Aorta (tissue), 5 donors: ENCODE results near the gene UBXN7. TPM values are rescaled to one million over a fixed set of nuclear protein-coding genes. Genes with fewer than 3 reads are reported as not detected.

Experiments
- ATAC-seq: fragments of 200-7000 bp; cut with Tn5 transposase; one replicate; pipeline ENCODE4 v1.9.1; 2022; ENCODE audit warnings: moderate library complexity; ENCODE audit not compliant: low FRiP score
- DNase-seq, 2 donors: peaks; one replicate each; pipeline ENCODE4 v3.0.0-alpha.2; 2020
- H3K27ac ChIP-seq, 2 donors: one replicate each; pipeline ENCODE4 v1.5.1; 2013; ENCODE audit warnings: low read length in 2 of 2, mild to moderate bottlenecking in 2 of 2, moderate library complexity in 2 of 2, control low read depth in 1 of 2, inconsistent platforms in 1 of 2, low read depth in 1 of 2
- H3K27me3 ChIP-seq, 2 donors: one replicate each; pipeline ENCODE4 v1.6.1; 2013; ENCODE audit warnings: control low read depth in 1 of 2, low read length in 1 of 2, mild to moderate bottlenecking in 1 of 2, moderate library complexity in 1 of 2; ENCODE audit not compliant: insufficient read depth in 2 of 2, control insufficient read depth in 1 of 2
- H3K36me3 ChIP-seq, 2 donors: one replicate each; pipeline ENCODE4 v1.6.1; 2013; ENCODE audit warnings: control low read depth in 1 of 2, low read length in 1 of 2, mild to moderate bottlenecking in 1 of 2; ENCODE audit not compliant: insufficient read depth in 2 of 2, control insufficient read depth in 1 of 2
- H3K4me1 ChIP-seq, 2 donors: one replicate each; pipeline ENCODE4 v1.6.1; 2013; ENCODE audit warnings: low read length in 2 of 2, control low read depth in 1 of 2, mild to moderate bottlenecking in 1 of 2, moderate library complexity in 1 of 2; ENCODE audit not compliant: insufficient read depth in 2 of 2, control insufficient read depth in 1 of 2
- H3K4me3 ChIP-seq, 2 donors: one replicate each; pipeline ENCODE4 v1.5.1; 2013; ENCODE audit warnings: low read length in 2 of 2, control low read depth in 1 of 2, mild to moderate bottlenecking in 1 of 2
- H3K9me3 ChIP-seq: one replicate; pipeline ENCODE4 v1.6.1; 2013; ENCODE audit warnings: mild to moderate bottlenecking, low read length; ENCODE audit not compliant: control insufficient read depth
- WGBS, 2 donors: extraction: QIAGEN DNeasy Blood & Tissue Kit; methylation state at CpG; one replicate each; pipeline ENCODE4 v1.1.7; 2013; 5-methylcytosine and 5-hydroxymethylcytosine counted together
- intact Hi-C, 2 donors: fragments of 100-400 bp; cut with DNase I; formaldehyde crosslinking; loops; one replicate each; pipeline versions ENCODE4 v1.14.2 to v1.15.0; 2022
- polyA plus RNA-seq, 2 donors: library from polyadenylated mRNA; stranded (reverse); fragments of 200-250 nt; gene quantifications; one replicate each; pipeline ENCODE4 v1.2.3, GENCODE V29; 2013
- total RNA-seq, 2 donors: library from RNA; stranded (reverse); fragmentation: NEBNext Ultra II Directional; extraction: Animal tissue kit (Norgen Biotek cat#: 25700); gene quantifications; one replicate each; pipeline ENCODE4 v1.2.1, GENCODE V29; 2021
- donor health status: healthy with polysubstance abuse.
- donor health status: Bipolar disorder and iron deficiency.
- donor health status: DM: no; HTN: no; CAD: no.
- donor health status: DM: no; HTN: no; CAD: no.
- donor health status: DM: yes; HTN: yes; CAD: no.

The UBXN7 gene
- total and polyA plus RNA-seq, 4 donors: 7.7 to 57.1 (median 24.9) TPM

- intact Hi-C loops: no loop called here
- Histone ChIP-seq H3K9me3 (peaks cover 7% of the 10 kb centered on the region), H3K27me3 (no peaks in the 10 kb centered on the region), H3K36me3 (no peaks in the 10 kb centered on the region), H3K4me1 (no peaks in the 10 kb centered on the region), H3K27ac (no peak overlapping the region), H3K4me3 (no peak overlapping the region)
- DNase-seq (no peak), ATAC-seq (no peak)
- WGBS, 2 donors: 88 to 89% methylated on average over 21 of the region's 21 CpGs
Observed at GRCh38 chr3:196339493-196340254, 92.6 kb downstream of the UBXN7 start.

GRCh38 chr3:196339044-196339443 lies 93.2 kb downstream of the UBXN7 start:
- intact Hi-C loops: no loop called here
- DNase-seq (no peak), ATAC-seq (no peak)
- Histone ChIP-seq H3K4me3 (no peak overlapping the region), H3K27me3 (no peaks in the 10 kb centered on the region), H3K36me3 (no peaks in the 10 kb centered on the region), H3K4me1 (no peaks in the 10 kb centered on the region), H3K27ac (no peak overlapping the region), H3K9me3 (peaks cover 7% of the 10 kb centered on the region)
- WGBS, 2 donors: 82 to 84% methylated on average over 6 of the region's 6 CpGs

GRCh38 chr3:196336319-196337145 lies 95.7 kb downstream of the UBXN7 start:
- peaks cover 7% of the 10 kb centered on the region for H3K9me3 ChIP-seq
- DNase-seq: no peak
- no peaks in the 10 kb centered on the region for H3K4me1 ChIP-seq
- no peak overlapping the region for H3K4me3 ChIP-seq
- no peaks in the 10 kb centered on the region for H3K36me3 ChIP-seq
- intact Hi-C loops: no loop called here
- H3K27me3 ChIP-seq: no peaks in the 10 kb centered on the region
- no peak for ATAC-seq
- no peak overlapping the region for H3K27ac ChIP-seq
- WGBS, 2 donors: 75 to 76% methylated on average over 17 of the region's 17 CpGs

- no peak for ATAC-seq
- no peak overlapping the region for H3K27ac ChIP-seq
- intact Hi-C loops: no loop called here
- H3K9me3 ChIP-seq: peaks cover 7% of the 10 kb centered on the region
- no peaks in the 10 kb centered on the region for H3K36me3 ChIP-seq
- H3K4me3 ChIP-seq: no peak overlapping the region
- DNase-seq: no peak
- 63 to 73% methylated on average over 10 to 12 of the region's 12 CpGs for WGBS, 2 donors
- no peaks in the 10 kb centered on the region for H3K27me3 ChIP-seq
- H3K4me1 ChIP-seq: no peaks in the 10 kb centered on the region
Observed at GRCh38 chr3:196335503-196335948, 96.7 kb downstream of the UBXN7 start.

- WGBS, 2 donors: 57 to 58% methylated on average over 1 of the region's 1 CpG
- DNase-seq (no peak), ATAC-seq (no peak)
- no peak overlapping the region for H3K4me3 ChIP-seq
- no peaks in the 10 kb centered on the region for H3K36me3 ChIP-seq
- intact Hi-C loops: no loop called here
- no peaks in the 10 kb centered on the region for H3K27me3 ChIP-seq
- H3K9me3 ChIP-seq: peaks cover 7% of the 10 kb centered on the region
- H3K4me1 ChIP-seq: no peaks in the 10 kb centered on the region
- no peak overlapping the region for H3K27ac ChIP-seq
Observed at GRCh38 chr3:196334982-196335381, 97.2 kb downstream of the UBXN7 start.

- intact Hi-C loops: no loop called here
- WGBS, 2 donors: 61 to 72% methylated on average over 8 of the region's 8 CpGs
- Histone ChIP-seq H3K36me3 (no peaks in the 10 kb centered on the region), H3K4me1 (no peaks in the 10 kb centered on the region), H3K27ac (no peak overlapping the region), H3K27me3 (no peaks in the 10 kb centered on the region), H3K9me3 (peaks cover under 1% of the 10 kb centered on the region), H3K4me3 (no peak overlapping the region)
- DNase-seq: no peak
- ATAC-seq: no peak
Observed at GRCh38 chr3:196332168-196332567, 100.1 kb downstream of the UBXN7 start.

- DNase-seq (no peak), ATAC-seq (no peak)
- Histone ChIP-seq H3K9me3 (no peaks in the 10 kb centered on the region), H3K27me3 (no peaks in the 10 kb centered on the region), H3K4me3 (no peak overlapping the region), H3K36me3 (no peaks in the 10 kb centered on the region), H3K27ac (no peak overlapping the region), H3K4me1 (no peaks in the 10 kb centered on the region)
- intact Hi-C loops: no loop called here
- 20 to 25% methylated on average over 6 of the region's 6 CpGs for WGBS, 2 donors
Observed at GRCh38 chr3:196327405-196327804, 104.8 kb downstream of the UBXN7 start.

GRCh38 chr3:196326936-196327335 lies 105.3 kb downstream of the UBXN7 start:
- intact Hi-C loops: no loop called here
- DNase-seq (no peak), ATAC-seq (no peak)
- no peak overlapping the region for H3K27ac ChIP-seq
- WGBS, 2 donors: 60 to 65% methylated on average over 9 of the region's 9 CpGs
- H3K9me3 ChIP-seq: no peaks in the 10 kb centered on the region
- no peaks in the 10 kb centered on the region for H3K4me1 ChIP-seq
- H3K4me3 ChIP-seq: no peak overlapping the region
- no peaks in the 10 kb centered on the region for H3K36me3 ChIP-seq
- H3K27me3 ChIP-seq: no peaks in the 10 kb centered on the region

- no peak for DNase-seq
- no peak for ATAC-seq
- intact Hi-C loops: no loop called here
- no peaks in the 10 kb centered on the region for H3K27me3 ChIP-seq
- no peak overlapping the region for H3K27ac ChIP-seq
- H3K4me3 ChIP-seq: no peak overlapping the region
- no peaks in the 10 kb centered on the region for H3K9me3 ChIP-seq
- no peaks in the 10 kb centered on the region for H3K36me3 ChIP-seq
- WGBS, 2 donors: 62 to 64% methylated on average over 11 of the region's 11 CpGs
- no peaks in the 10 kb centered on the region for H3K4me1 ChIP-seq
Observed at GRCh38 chr3:196323691-196324090, 108.5 kb downstream of the UBXN7 start.
